ENCODE measurements around the gene CIAO1. TPM values are rescaled to one million over a fixed set of nuclear protein-coding genes. Genes with fewer than 3 reads are reported as not detected.
A peak's percentile ranks its signal among the peaks of the same experiment; 100 is the strongest.

CIAO1 gene
- total and polyA plus RNA-seq, 4 donors, result 43.0 to 80.4 (median 47.0) TPM

DNA sequence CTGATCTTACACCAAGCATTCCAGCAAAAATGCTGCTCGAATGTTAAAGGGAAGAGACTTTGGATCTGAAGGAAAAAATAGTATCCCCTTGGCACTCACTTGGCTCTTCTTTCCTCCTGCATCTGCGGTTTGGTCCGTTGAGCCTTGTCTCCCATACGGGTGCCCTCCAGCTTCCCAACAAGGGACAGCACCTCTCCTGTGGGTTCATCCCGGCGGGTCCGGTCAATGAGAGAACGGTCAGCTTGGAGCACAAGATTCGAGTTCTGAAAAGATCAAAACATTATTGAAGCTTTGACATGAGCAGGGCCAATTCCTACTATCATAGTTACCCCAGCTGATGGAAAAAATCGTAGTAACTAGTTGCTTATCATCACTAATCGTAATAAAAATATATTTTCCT is 38.6 kb downstream of the CIAO1 start:
- H3K4me3 ChIP-seq (ENCODE audit: low read depth in 1 of 3, low read length in 3 of 3), result peak overlapping the region; percentile 81 to 99 (median 92)
- H3K27me3 ChIP-seq (ENCODE audit: control insufficient read depth in 4 of 4, insufficient read depth in 4 of 4, low read length in 3 of 4), result no peaks in the 10 kb centered on the region
- H3K36me3 ChIP-seq (ENCODE audit: control insufficient read depth in 4 of 4, insufficient read depth in 3 of 4, low read depth in 1 of 4, low read length in 3 of 4), result peaks cover 9 to 34% (median 32%) of the 10 kb centered on the region in 4 donors
- H3K9ac ChIP-seq (ENCODE audit: low read depth in 1 of 2, low read length in 2 of 2), result peak overlapping the region; percentile 58 to 91
- WGBS, result 73% methylated on average over 11 of the region's 11 CpGs
- H3K4me1 ChIP-seq (ENCODE audit: control insufficient read depth in 4 of 4, insufficient read depth in 4 of 4, low read length in 3 of 4), result peaks cover 2 to 21% (median 15%) of the 10 kb centered on the region in 4 donors
- TF ChIP-seq GABPA (IDR thresholded peaks at IDR 0.05 in 1 of 2, conservative IDR thresholded peaks at IDR 0.05 in 1 of 2) (no peak), RAD21 (IDR thresholded peaks at IDR 0.05) (no peak), HNF4A (conservative IDR thresholded peaks at IDR 0.05) (no peak), FOXA1 (IDR thresholded peaks at IDR 0.05) (no peak), CTCF (IDR thresholded peaks at IDR 0.05; ENCODE audit: low read depth, low read length, missing input control) (no peak), FOXA2 (IDR thresholded peaks at IDR 0.05) (no peak), SP1 (IDR thresholded peaks at IDR 0.05) (no peak), NR2F2 (IDR thresholded peaks at IDR 0.05) (no peak), YY1 (IDR thresholded peaks at IDR 0.05) (no peak), MAX (IDR thresholded peaks at IDR 0.05) (no peak), EGR1 (IDR thresholded peaks at IDR 0.05; ENCODE audit: low read depth in 2 of 2) (no peak), TAF1 (conservative IDR thresholded peaks at IDR 0.05) (no peak), ATF3 (IDR thresholded peaks at IDR 0.05) (no peak), RXRA (IDR thresholded peaks at IDR 0.05) (no peak)
- TF ChIP-seq, protein P1, sequence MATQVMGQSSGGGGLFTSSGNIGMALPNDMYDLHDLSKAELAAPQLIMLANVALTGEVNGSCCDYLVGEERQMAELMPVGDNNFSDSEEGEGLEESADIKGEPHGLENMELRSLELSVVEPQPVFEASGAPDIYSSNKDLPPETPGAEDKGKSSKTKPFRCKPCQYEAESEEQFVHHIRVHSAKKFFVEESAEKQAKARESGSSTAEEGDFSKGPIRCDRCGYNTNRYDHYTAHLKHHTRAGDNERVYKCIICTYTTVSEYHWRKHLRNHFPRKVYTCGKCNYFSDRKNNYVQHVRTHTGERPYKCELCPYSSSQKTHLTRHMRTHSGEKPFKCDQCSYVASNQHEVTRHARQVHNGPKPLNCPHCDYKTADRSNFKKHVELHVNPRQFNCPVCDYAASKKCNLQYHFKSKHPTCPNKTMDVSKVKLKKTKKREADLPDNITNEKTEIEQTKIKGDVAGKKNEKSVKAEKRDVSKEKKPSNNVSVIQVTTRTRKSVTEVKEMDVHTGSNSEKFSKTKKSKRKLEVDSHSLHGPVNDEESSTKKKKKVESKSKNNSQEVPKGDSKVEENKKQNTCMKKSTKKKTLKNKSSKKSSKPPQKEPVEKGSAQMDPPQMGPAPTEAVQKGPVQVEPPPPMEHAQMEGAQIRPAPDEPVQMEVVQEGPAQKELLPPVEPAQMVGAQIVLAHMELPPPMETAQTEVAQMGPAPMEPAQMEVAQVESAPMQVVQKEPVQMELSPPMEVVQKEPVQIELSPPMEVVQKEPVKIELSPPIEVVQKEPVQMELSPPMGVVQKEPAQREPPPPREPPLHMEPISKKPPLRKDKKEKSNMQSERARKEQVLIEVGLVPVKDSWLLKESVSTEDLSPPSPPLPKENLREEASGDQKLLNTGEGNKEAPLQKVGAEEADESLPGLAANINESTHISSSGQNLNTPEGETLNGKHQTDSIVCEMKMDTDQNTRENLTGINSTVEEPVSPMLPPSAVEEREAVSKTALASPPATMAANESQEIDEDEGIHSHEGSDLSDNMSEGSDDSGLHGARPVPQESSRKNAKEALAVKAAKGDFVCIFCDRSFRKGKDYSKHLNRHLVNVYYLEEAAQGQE (IDR thresholded peaks at IDR 0.05), result no peak
- TF ChIP-seq, protein P2, sequence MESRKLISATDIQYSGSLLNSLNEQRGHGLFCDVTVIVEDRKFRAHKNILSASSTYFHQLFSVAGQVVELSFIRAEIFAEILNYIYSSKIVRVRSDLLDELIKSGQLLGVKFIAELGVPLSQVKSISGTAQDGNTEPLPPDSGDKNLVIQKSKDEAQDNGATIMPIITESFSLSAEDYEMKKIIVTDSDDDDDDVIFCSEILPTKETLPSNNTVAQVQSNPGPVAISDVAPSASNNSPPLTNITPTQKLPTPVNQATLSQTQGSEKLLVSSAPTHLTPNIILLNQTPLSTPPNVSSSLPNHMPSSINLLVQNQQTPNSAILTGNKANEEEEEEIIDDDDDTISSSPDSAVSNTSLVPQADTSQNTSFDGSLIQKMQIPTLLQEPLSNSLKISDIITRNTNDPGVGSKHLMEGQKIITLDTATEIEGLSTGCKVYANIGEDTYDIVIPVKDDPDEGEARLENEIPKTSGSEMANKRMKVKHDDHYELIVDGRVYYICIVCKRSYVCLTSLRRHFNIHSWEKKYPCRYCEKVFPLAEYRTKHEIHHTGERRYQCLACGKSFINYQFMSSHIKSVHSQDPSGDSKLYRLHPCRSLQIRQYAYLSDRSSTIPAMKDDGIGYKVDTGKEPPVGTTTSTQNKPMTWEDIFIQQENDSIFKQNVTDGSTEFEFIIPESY (IDR thresholded peaks at IDR 0.05), result no peak
- no peaks in the 10 kb centered on the region for H3K9me3 ChIP-seq (ENCODE audit: control insufficient read depth in 4 of 4, low read length in 3 of 4)
- DNase-seq (ENCODE audit: low spot score), result no peak
- no peak overlapping the region for H3K27ac ChIP-seq (ENCODE audit: low read depth in 1 of 2, low read length in 2 of 2)

Data from liver (tissue), 9 donors.